Endothelial cell of umbilical vein (primary cell): Measurements from ENCODE around the gene PAX1. TPM values are rescaled to one million over a fixed set of nuclear protein-coding genes. Genes with fewer than 3 reads are reported as not detected.

ENCODE experiments used
- BruUV-seq: library from RNA; stranded (reverse); fragments of 400-500 nt; replicated peaks from 2 replicates; lab custom pipeline; 2021; lab: Mats Ljungman, UMichigan
- CTCF ChIA-PET: fragments of 300-600, 350-600 bp; sonication (Branson Sonifier 250); formaldehyde crosslinking; loops from one replicate; lab custom pipeline; 2021; ENCODE audit warnings: antibody characterized with exemption, inconsistent platforms; lab: Charles Lee
- POLR2A ChIA-PET: fragments of 300-600, 350-600 bp; sonication (Branson Sonifier 250); formaldehyde crosslinking; loops from one replicate; lab custom pipeline; 2021; ENCODE audit warnings: antibody characterized with exemption, inconsistent platforms; lab: Charles Lee
- DNase-seq: peaks from one replicate; pipeline ENCODE4 v3.0.0-alpha.2; 2011; ENCODE audit warnings: low read depth, low spot score
- FAIRE-seq: peaks from 2 replicates; lab custom pipeline; 2011; peaks lifted over from hg19 to GRCh38; lab: Jason Lieb, UNC
- H2AFZ ChIP-seq: 2 replicates; pipeline ENCODE4 v1.6.0; 2012; ENCODE audit warnings: low read depth, low read length, control low read depth, inconsistent platforms
- H3K27ac ChIP-seq: 2 replicates; pipeline ENCODE4 v1.5.1; 2011; ENCODE audit warnings: low read depth, mild to moderate bottlenecking, control low read depth, low read length, moderate library complexity; ENCODE audit not compliant: insufficient read depth
- H3K27me3 ChIP-seq, 2 experiments: 2 replicates each; pipeline versions ENCODE4 v1.6.0 to v1.6.1; 2011; ENCODE audit warnings: low read length in 2 of 2, mixed read lengths in 1 of 2; ENCODE audit not compliant: control insufficient read depth in 2 of 2, insufficient read depth in 2 of 2
- H3K36me3 ChIP-seq, 2 experiments: 2 replicates in 1 of 2; 3 replicates in 1 of 2; pipeline ENCODE4 v1.5.1; 2011; ENCODE audit warnings: low read length in 2 of 2, mild to moderate bottlenecking in 1 of 2, moderate library complexity in 1 of 2; ENCODE audit not compliant: control insufficient read depth in 2 of 2, insufficient read depth in 2 of 2; ENCODE audit errors: extremely low read depth in 1 of 2
- H3K4me1 ChIP-seq: 3 replicates; pipeline ENCODE4 v1.5.1; 2011; ENCODE audit warnings: mild to moderate bottlenecking, low read length; ENCODE audit not compliant: control insufficient read depth, insufficient read depth; ENCODE audit errors: extremely low read depth
- H3K4me2 ChIP-seq: 2 replicates; pipeline ENCODE4 v1.6.1; 2011; ENCODE audit warnings: low read length, control low read depth, mixed read lengths; ENCODE audit not compliant: insufficient read depth
- H3K4me3 ChIP-seq, 3 experiments: fragments of 200-600 bp in 1 of 3; sonication (generic), shearing (Covaris generic) in 1 of 3; replicated peaks in 1 of 3; 2 replicates each; pipeline ENCODE4 v1.5.1; 2011 to 2016; ENCODE audit warnings: control low read depth in 3 of 3, low read length in 3 of 3, mild to moderate bottlenecking in 2 of 3, inconsistent platforms in 1 of 3, low read depth in 1 of 3, moderate library complexity in 1 of 3; ENCODE audit not compliant: insufficient read depth in 1 of 3
- H3K79me2 ChIP-seq: 2 replicates; pipeline ENCODE4 v1.6.0; 2012; ENCODE audit warnings: low read length, inconsistent platforms; ENCODE audit not compliant: control insufficient read depth, insufficient read depth
- H3K9ac ChIP-seq: replicated peaks from 2 replicates; pipeline ENCODE3; 2011; ENCODE audit warnings: low read length, control low read depth; ENCODE audit not compliant: insufficient read depth; ENCODE audit errors: extremely low read depth
- H3K9me1 ChIP-seq: replicated peaks from 3 replicates; pipeline ENCODE4 v1.6.0; 2011; ENCODE audit warnings: mild to moderate bottlenecking, low read length; ENCODE audit not compliant: control insufficient read depth, insufficient read depth; ENCODE audit errors: extremely low read depth
- H3K9me3 ChIP-seq: replicated peaks from 2 replicates; pipeline ENCODE4 v1.5.1; 2012; ENCODE audit warnings: low read length, inconsistent platforms; ENCODE audit not compliant: control insufficient read depth, insufficient read depth
- H4K20me1 ChIP-seq: replicated peaks from 2 replicates; pipeline ENCODE3; 2011; ENCODE audit warnings: mild to moderate bottlenecking, low read length; ENCODE audit not compliant: control insufficient read depth, insufficient read depth; ENCODE audit errors: extremely low read depth
- EZH2 ChIP-seq: IDR thresholded peaks from 2 replicates; pipeline ENCODE4 v1.6.1; 2012; ENCODE audit warnings: borderline replicate concordance, low read depth, mild to moderate bottlenecking, moderate library complexity, low read length, inconsistent platforms; ENCODE audit not compliant: severe bottlenecking
- FOS ChIP-seq: IDR thresholded peaks from 2 replicates; pipeline ENCODE4 v1.6.1; 2011; ENCODE audit warnings: mild to moderate bottlenecking, low read length, moderate library complexity, borderline replicate concordance; ENCODE audit not compliant: insufficient read depth
- GATA2 ChIP-seq: IDR thresholded peaks from 2 replicates; pipeline ENCODE4 v1.7.0; 2011; ENCODE audit warnings: low read depth, mild to moderate bottlenecking, moderate library complexity, mixed read lengths, low read length; ENCODE audit not compliant: insufficient read length, insufficient read depth
- JUN ChIP-seq: IDR thresholded peaks from 2 replicates; pipeline ENCODE4 v1.6.1; 2011; ENCODE audit warnings: borderline replicate concordance, low read depth; ENCODE audit not compliant: insufficient read length, insufficient read depth
- MYC ChIP-seq: IDR thresholded peaks from one replicate; pipeline ENCODE4 v1.6.1; 2011; ENCODE audit warnings: mild to moderate bottlenecking, low read depth, low read length
- POLR2A ChIP-seq: IDR thresholded peaks from 2 replicates; pipeline ENCODE4 v1.6.1; 2012; ENCODE audit warnings: low read depth, mild to moderate bottlenecking, control low read depth, low read length
- POLR2AphosphoS5 ChIP-seq: IDR thresholded peaks from 2 replicates; pipeline ENCODE4 v1.6.1; 2012; ENCODE audit warnings: low read depth, mild to moderate bottlenecking, control low read depth, low read length, moderate library complexity; ENCODE audit not compliant: insufficient read depth
- dilution Hi-C: fragments of 300-500 bp; cut with MboI; formaldehyde crosslinking; loops from one replicate; pipeline ENCODE4 v1.15.0; 2019; ENCODE audit warnings: low sequenced_read_pairs; ENCODE audit not compliant: extremely low pct_ligation_motif_present
- intact Hi-C: fragments of 100-400 bp; cut with micrococcal nuclease; formaldehyde crosslinking; loops from one replicate; pipeline ENCODE4 v1.10.0; 2022
- polyA plus RNA-seq, 4 experiments: library from polyadenylated mRNA; depleted of rRNA in 3 of 4; stranded (reverse) in 3 of 4; unstranded in 1 of 4; fragments of >200 nt; gene quantifications; 2 replicates each; pipeline versions ENCODE4 v1.2.1 to v1.2.3, GENCODE V29; 2011 to 2012; ENCODE audit warnings: missing spikeins in 1 of 4
- total RNA-seq: library from RNA; stranded (reverse); gene quantifications from 2 replicates; pipeline ENCODE4 v1.2.3, GENCODE V29; 2021
- TF ChIP-seq, protein P1 (sequence below), 2 donors: IDR thresholded peaks; 1 replicate in 1 of 2; 2 replicates in 1 of 2; pipeline ENCODE4 v1.5.1; 2011; ENCODE audit warnings: low read length in 2 of 2, mild to moderate bottlenecking in 2 of 2, moderate library complexity in 2 of 2, control low read depth in 1 of 2, inconsistent platforms in 1 of 2, low read depth in 1 of 2; ENCODE audit not compliant: insufficient read depth in 1 of 2; ENCODE audit errors: extremely low read depth in 1 of 2
- TF ChIP-seq, protein P2 (sequence below): IDR thresholded peaks from 2 replicates; pipeline ENCODE4 v1.6.1; 2011; ENCODE audit not compliant: insufficient read depth, insufficient read length

PAX1 gene
- total and polyA plus RNA-seq, 2 donors (not counting 3 experiments of a cell fraction or from before 2014, with no cell fraction given): not detected

DNA sequence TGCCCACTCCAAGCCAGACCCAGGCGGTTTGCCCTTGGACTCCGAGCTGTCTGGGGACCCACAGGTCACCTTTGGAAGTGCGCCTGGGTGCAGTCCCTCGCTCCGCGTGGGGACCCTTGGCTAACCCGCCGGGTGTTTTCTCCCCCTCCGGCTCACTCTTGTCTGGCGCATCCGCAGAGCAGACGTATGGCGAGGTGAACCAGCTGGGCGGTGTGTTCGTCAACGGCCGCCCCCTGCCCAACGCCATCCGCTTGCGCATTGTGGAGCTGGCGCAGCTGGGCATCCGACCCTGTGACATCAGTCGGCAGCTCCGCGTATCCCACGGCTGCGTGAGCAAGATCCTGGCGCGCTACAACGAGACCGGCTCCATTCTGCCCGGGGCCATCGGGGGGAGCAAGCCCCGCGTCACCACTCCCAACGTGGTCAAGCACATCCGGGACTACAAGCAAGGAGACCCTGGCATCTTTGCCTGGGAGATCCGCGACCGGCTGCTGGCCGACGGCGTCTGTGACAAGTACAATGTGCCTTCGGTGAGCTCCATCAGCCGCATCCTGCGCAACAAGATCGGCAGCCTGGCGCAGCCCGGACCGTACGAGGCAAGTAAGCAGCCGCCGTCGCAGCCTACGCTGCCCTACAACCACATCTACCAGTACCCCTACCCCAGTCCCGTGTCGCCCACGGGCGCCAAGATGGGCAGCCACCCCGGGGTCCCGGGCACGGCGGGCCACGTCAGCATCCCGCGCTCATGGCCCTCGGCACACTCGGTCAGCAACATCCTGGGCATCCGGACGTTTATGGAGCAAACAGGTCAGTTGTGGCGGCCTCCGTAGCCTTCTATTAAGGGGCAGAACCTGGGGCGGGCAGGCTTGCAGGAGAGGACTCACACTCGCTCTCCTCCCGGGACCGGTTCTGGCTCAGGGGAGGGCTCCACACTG, 1.1 kb downstream of the PAX1 start:
- no TSS peak for BruUV-seq
- FAIRE-seq: no peak
- H3K4me1 ChIP-seq: no peaks in the 10 kb centered on the region
- H3K79me2 ChIP-seq: no peaks in the 10 kb centered on the region
- H3K9me3 ChIP-seq: no peaks in the 10 kb centered on the region
- no peak overlapping the region for H2AFZ ChIP-seq
- H3K27ac ChIP-seq: no peak overlapping the region
- ChIA-PET POLR2A (no interaction called here), CTCF (interaction anchor here (7.3 kb wide), 1 partner anchor 12 kb away, joined by 71 read pairs; no protein-coding TSS in a partner anchor)
- DNase-seq: no peak
- intact Hi-C loops: no loop called here
- no peak for TF ChIP-seq POLR2A
- peak; percentile 78 for TF ChIP-seq EZH2
- H3K9me1 ChIP-seq: no peaks in the 10 kb centered on the region
- H4K20me1 ChIP-seq: no peaks in the 10 kb centered on the region
- dilution Hi-C loops: no loop called here
- H3K4me2 ChIP-seq: no peak overlapping the region
- H3K27me3 ChIP-seq: peaks cover 77 to 83% of the 10 kb centered on the region in 2 experiments
- no peak overlapping the region for H3K9ac ChIP-seq
- no peak overlapping the region for H3K4me3 ChIP-seq
- no peaks in the 10 kb centered on the region for H3K36me3 ChIP-seq

DNA sequence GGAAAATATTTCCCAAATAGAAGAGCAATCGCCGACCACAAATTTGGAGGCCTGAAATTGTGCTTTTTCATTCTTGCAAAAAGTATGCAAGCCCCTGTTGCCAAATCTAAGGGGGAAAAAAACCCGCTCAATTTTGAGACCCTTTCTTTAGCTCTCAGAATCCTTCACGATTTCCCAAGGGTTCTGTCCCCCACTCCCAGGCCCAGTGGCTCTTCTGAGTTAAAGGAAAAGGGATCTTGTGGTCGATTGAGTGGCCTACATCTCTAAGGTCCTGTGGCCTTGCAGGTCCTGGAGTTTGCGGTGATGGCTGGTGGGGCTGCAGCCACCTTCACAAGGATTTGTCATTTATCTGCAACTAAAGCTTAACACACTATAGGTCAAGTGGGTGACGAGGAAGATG, 1.8 kb downstream of the PAX1 start:
- no peak overlapping the region for H3K4me2 ChIP-seq
- H3K27me3 ChIP-seq: peaks cover 70 to 82% of the 10 kb centered on the region in 2 experiments
- ChIA-PET POLR2A (no interaction called here), CTCF (interaction anchor here (7.3 kb wide), 1 partner anchor 11 kb away, joined by 71 read pairs; no protein-coding TSS in a partner anchor)
- H3K27ac ChIP-seq: no peak overlapping the region
- H3K9me1 ChIP-seq: no peaks in the 10 kb centered on the region
- no TSS peak for BruUV-seq
- DNase-seq (no peak), FAIRE-seq (no peak)
- no peaks in the 10 kb centered on the region for H4K20me1 ChIP-seq
- no peak overlapping the region for H2AFZ ChIP-seq
- H3K4me1 ChIP-seq: no peaks in the 10 kb centered on the region
- dilution Hi-C loops: no loop called here
- TF ChIP-seq FOS (no peak), MYC (no peak), GATA2 (no peak), POLR2AphosphoS5 (no peak), JUN (no peak), EZH2 (no peak), POLR2A (no peak)
- TF ChIP-seq, protein P1, sequence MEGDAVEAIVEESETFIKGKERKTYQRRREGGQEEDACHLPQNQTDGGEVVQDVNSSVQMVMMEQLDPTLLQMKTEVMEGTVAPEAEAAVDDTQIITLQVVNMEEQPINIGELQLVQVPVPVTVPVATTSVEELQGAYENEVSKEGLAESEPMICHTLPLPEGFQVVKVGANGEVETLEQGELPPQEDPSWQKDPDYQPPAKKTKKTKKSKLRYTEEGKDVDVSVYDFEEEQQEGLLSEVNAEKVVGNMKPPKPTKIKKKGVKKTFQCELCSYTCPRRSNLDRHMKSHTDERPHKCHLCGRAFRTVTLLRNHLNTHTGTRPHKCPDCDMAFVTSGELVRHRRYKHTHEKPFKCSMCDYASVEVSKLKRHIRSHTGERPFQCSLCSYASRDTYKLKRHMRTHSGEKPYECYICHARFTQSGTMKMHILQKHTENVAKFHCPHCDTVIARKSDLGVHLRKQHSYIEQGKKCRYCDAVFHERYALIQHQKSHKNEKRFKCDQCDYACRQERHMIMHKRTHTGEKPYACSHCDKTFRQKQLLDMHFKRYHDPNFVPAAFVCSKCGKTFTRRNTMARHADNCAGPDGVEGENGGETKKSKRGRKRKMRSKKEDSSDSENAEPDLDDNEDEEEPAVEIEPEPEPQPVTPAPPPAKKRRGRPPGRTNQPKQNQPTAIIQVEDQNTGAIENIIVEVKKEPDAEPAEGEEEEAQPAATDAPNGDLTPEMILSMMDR (IDR thresholded peaks at IDR 0.05; ENCODE audit: extremely low read depth in 1 of 2, insufficient read depth in 1 of 2, low read depth in 1 of 2, low read length in 2 of 2): no peak
- TF ChIP-seq, protein P2, sequence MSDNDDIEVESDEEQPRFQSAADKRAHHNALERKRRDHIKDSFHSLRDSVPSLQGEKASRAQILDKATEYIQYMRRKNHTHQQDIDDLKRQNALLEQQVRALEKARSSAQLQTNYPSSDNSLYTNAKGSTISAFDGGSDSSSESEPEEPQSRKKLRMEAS: no peak
- no peaks in the 10 kb centered on the region for H3K9me3 ChIP-seq
- H3K9ac ChIP-seq: no peak overlapping the region
- H3K4me3 ChIP-seq: no peak overlapping the region
- intact Hi-C loops: no loop called here
- H3K36me3 ChIP-seq: no peaks in the 10 kb centered on the region
- no peaks in the 10 kb centered on the region for H3K79me2 ChIP-seq
